Measurements from ENCODE around the gene ADCYAP1R1. TPM values are rescaled to one million over a fixed set of nuclear protein-coding genes. Genes with fewer than 3 reads are reported as not detected.

ADCYAP1R1 gene
- total RNA-seq, 1 experiment from 2014 or later, result 0.12 TPM

- Histone ChIP-seq H3K36me3 (ENCODE audit: control insufficient read depth in 1 of 2, insufficient read depth in 2 of 2, low read length in 2 of 2) (no peaks in the 10 kb centered on the region), H2AFZ (ENCODE audit: low read depth, low read length, poor library complexity, severe bottlenecking) (no peak overlapping the region), H3K27ac (ENCODE audit: low read depth, low read length) (no peak overlapping the region), H3K9me2 (ENCODE audit: insufficient read depth) (no peaks in the 10 kb centered on the region), H3K4me2 (ENCODE audit: low read length) (no peak overlapping the region), H3K9ac (ENCODE audit: low read length) (no peak overlapping the region), H4K20me1 (ENCODE audit: insufficient read depth) (no peaks in the 10 kb centered on the region), H3K9me3 (ENCODE audit: control insufficient read depth in 1 of 2, insufficient read depth in 1 of 2, low read depth in 1 of 2, low read length in 2 of 2) (no peaks in the 10 kb centered on the region), H3K4me1 (ENCODE audit: control insufficient read depth in 1 of 2, insufficient read depth in 2 of 2, low read length in 2 of 2) (0 out of 4 replicates have a peak, but pooled peaks cover 0 to 4% of the 10 kb centered on the region in 2 experiments), H3K27me3 (ENCODE audit: insufficient read depth, low read length) (peaks cover 39% of the 10 kb centered on the region), H3K79me2 (ENCODE audit: insufficient read depth, low read length) (no peaks in the 10 kb centered on the region), H3K4me3 (replicated peaks in 1 of 2; ENCODE audit: low read depth in 1 of 2, low read length in 2 of 2) (no peak overlapping the region)
- CTCF ChIA-PET, result interaction anchor here (1.2 to 13.2 kb wide), 6 partner anchors 13 to 321 kb away, joined by 3 to 482 read pairs (median 24); no protein-coding TSS in a partner anchor
- TF ChIP-seq SRF (IDR thresholded peaks at IDR 0.05; ENCODE audit: low read depth), result no peak
- POLR2A ChIA-PET, result interaction anchor here (2.3 kb wide), 1 partner anchor 137 kb away, joined by 21 read pairs; no protein-coding TSS in a partner anchor
- ATAC-seq (no peak), DNase-seq (ENCODE audit: low read depth, low spot score) (no peak)
- RAD21 ChIA-PET (ENCODE audit: low non-redundant PET in 1 of 2, low total read pairs in 2 of 2, uncharacterized antibody in 2 of 2, unreplicated experiment in 2 of 2), result interaction anchor here (2.9 to 3.0 kb wide), 2 partner anchors 136 to 137 kb away, joined by 50 to 64 read pairs; no protein-coding TSS in a partner anchor
- intact Hi-C loops (cut with micrococcal nuclease), result no loop called here
- no TSS peak for BruUV-seq (replicated peaks)
Observed at GRCh38 chr7:31120800-31121513, 68.8 kb downstream of the ADCYAP1R1 start.

- intact Hi-C loops (cut with micrococcal nuclease), result no loop called here
- Histone ChIP-seq H4K20me1 (ENCODE audit: insufficient read depth) (no peaks in the 10 kb centered on the region), H2AFZ (ENCODE audit: low read depth, low read length, poor library complexity, severe bottlenecking) (no peak overlapping the region), H3K36me3 (ENCODE audit: control insufficient read depth in 1 of 2, insufficient read depth in 2 of 2, low read length in 2 of 2) (no peaks in the 10 kb centered on the region), H3K9me3 (ENCODE audit: control insufficient read depth in 1 of 2, insufficient read depth in 1 of 2, low read depth in 1 of 2, low read length in 2 of 2) (no peaks in the 10 kb centered on the region), H3K27me3 (ENCODE audit: insufficient read depth, low read length) (peaks cover 33% of the 10 kb centered on the region), H3K4me1 (ENCODE audit: control insufficient read depth in 1 of 2, insufficient read depth in 2 of 2, low read length in 2 of 2) (0 out of 4 replicates have a peak, but pooled peaks cover 0 to 4% of the 10 kb centered on the region in 2 experiments), H3K9ac (ENCODE audit: low read length) (no peak overlapping the region), H3K27ac (ENCODE audit: low read depth, low read length) (no peak overlapping the region), H3K4me3 (replicated peaks in 1 of 2; ENCODE audit: low read depth in 1 of 2, low read length in 2 of 2) (no peak overlapping the region), H3K4me2 (ENCODE audit: low read length) (no peak overlapping the region), H3K79me2 (ENCODE audit: insufficient read depth, low read length) (no peaks in the 10 kb centered on the region), H3K9me2 (ENCODE audit: insufficient read depth) (no peaks in the 10 kb centered on the region)
- no TSS peak for BruUV-seq (replicated peaks)
- ChIA-PET POLR2A (interaction anchor here (2.3 kb wide), 1 partner anchor 137 kb away, joined by 21 read pairs; no protein-coding TSS in a partner anchor), RAD21 (ENCODE audit: low non-redundant PET in 1 of 2, low total read pairs in 2 of 2, uncharacterized antibody in 2 of 2, unreplicated experiment in 2 of 2) (interaction anchor here (1.7 to 3.0 kb wide), 3 partner anchors 137 to 183 kb away, joined by 7 to 64 read pairs (median 50); no protein-coding TSS in a partner anchor), CTCF (interaction anchor here (1.1 to 13.2 kb wide), 11 partner anchors 9 to 374 kb away, joined by 3 to 482 read pairs (median 7); no protein-coding TSS in a partner anchor)
- DNase-seq (ENCODE audit: low read depth, low spot score) (no peak), ATAC-seq (no peak)
- no peak for TF ChIP-seq TCF7L2 (IDR thresholded peaks at IDR 0.05; ENCODE audit: borderline replicate concordance, extremely low read depth, insufficient read depth, insufficient read length)
- TF ChIP-seq YY1 (IDR thresholded peaks at IDR 0.05; ENCODE audit: extremely low read depth, insufficient replicate concordance, low read depth, low read length), result no peak
- TF ChIP-seq CEBPB (IDR thresholded peaks at IDR 0.05; ENCODE audit: low read depth), result no peak
- TF ChIP-seq, protein P1, sequence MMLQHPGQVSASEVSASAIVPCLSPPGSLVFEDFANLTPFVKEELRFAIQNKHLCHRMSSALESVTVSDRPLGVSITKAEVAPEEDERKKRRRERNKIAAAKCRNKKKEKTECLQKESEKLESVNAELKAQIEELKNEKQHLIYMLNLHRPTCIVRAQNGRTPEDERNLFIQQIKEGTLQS (IDR thresholded peaks at IDR 0.05), result no peak
- no peak for TF ChIP-seq SIN3A (IDR thresholded peaks at IDR 0.05; ENCODE audit: low read depth)
- no peak for TF ChIP-seq ZNF274 (IDR thresholded peaks at IDR 0.05; ENCODE audit: low read depth, low read length)
- TF ChIP-seq MAX (IDR thresholded peaks at IDR 0.05), result no peak
- no peak for TF ChIP-seq SRF (IDR thresholded peaks at IDR 0.05; ENCODE audit: low read depth)
- TF ChIP-seq JUND (IDR thresholded peaks at IDR 0.05), result no peak
- TF ChIP-seq CTCF (IDR thresholded peaks at IDR 0.05 in 2 of 3, conservative IDR thresholded peaks at IDR 0.05 in 1 of 3; ENCODE audit: borderline replicate concordance in 1 of 3, insufficient read depth in 1 of 3, low read depth in 2 of 3, low read length in 2 of 3), result no peak
- TF ChIP-seq ZFX (IDR thresholded peaks at IDR 0.05), result no peak
- TF ChIP-seq EZH2phosphoT487 (IDR thresholded peaks at IDR 0.05; ENCODE audit: borderline replicate concordance), result no peak
- no peak for TF ChIP-seq ZBTB33 (IDR thresholded peaks at IDR 0.05; ENCODE audit: extremely low read depth, insufficient replicate concordance, low read length)
- TF ChIP-seq EZH2 (IDR thresholded peaks at IDR 0.05), result no peak
Observed at GRCh38 chr7:31121601-31122000, 69.5 kb downstream of the ADCYAP1R1 start.

All from HCT116 (cell line).